ENCODE measurements around the gene SNX14.

SNX14 gene

GRCh38 chr6:85473748-85474147 is 119.9 kb downstream of the SNX14 start:
- DNase-seq (ENCODE audit: extremely low read depth, low read depth): no peak
- no peak overlapping the region for H3K4me3 ChIP-seq (replicated peaks; ENCODE audit: low read depth, low read length)
- TF ChIP-seq CTCF (IDR thresholded peaks at IDR 0.05; ENCODE audit: low read depth, low read length, missing control alignments): no peak

GRCh38 chr6:85472744-85473143 is 120.9 kb downstream of the SNX14 start:
- DNase-seq (ENCODE audit: extremely low read depth, low read depth): no peak
- TF ChIP-seq CTCF (IDR thresholded peaks at IDR 0.05; ENCODE audit: low read depth, low read length, missing control alignments): no peak
- no peak overlapping the region for H3K4me3 ChIP-seq (replicated peaks; ENCODE audit: low read depth, low read length)

- DNase-seq (ENCODE audit: extremely low read depth, low read depth): no peak
- no peak for TF ChIP-seq CTCF (IDR thresholded peaks at IDR 0.05; ENCODE audit: low read depth, low read length, missing control alignments)
- H3K4me3 ChIP-seq (replicated peaks; ENCODE audit: low read depth, low read length): no peak overlapping the region
Observed at GRCh38 chr6:85470023-85470410, 123.6 kb downstream of the SNX14 start.

GRCh38 chr6:85469276-85470022 is 124.2 kb downstream of the SNX14 start:
- no peak for DNase-seq (ENCODE audit: extremely low read depth, low read depth)
- no peak overlapping the region for H3K4me3 ChIP-seq (replicated peaks; ENCODE audit: low read depth, low read length)
- TF ChIP-seq CTCF (IDR thresholded peaks at IDR 0.05; ENCODE audit: low read depth, low read length, missing control alignments): no peak

- DNase-seq (ENCODE audit: extremely low read depth, low read depth): no peak
- no peak for TF ChIP-seq CTCF (IDR thresholded peaks at IDR 0.05; ENCODE audit: low read depth, low read length, missing control alignments)
- no peak overlapping the region for H3K4me3 ChIP-seq (replicated peaks; ENCODE audit: low read depth, low read length)
Observed at GRCh38 chr6:85468326-85468725, 125.3 kb downstream of the SNX14 start.

- H3K4me3 ChIP-seq (replicated peaks; ENCODE audit: low read depth, low read length): no peak overlapping the region
- DNase-seq (ENCODE audit: extremely low read depth, low read depth): no peak
- no peak for TF ChIP-seq CTCF (IDR thresholded peaks at IDR 0.05; ENCODE audit: low read depth, low read length, missing control alignments)
Observed at GRCh38 chr6:85465762-85466161, 127.9 kb downstream of the SNX14 start.

- TF ChIP-seq CTCF (IDR thresholded peaks at IDR 0.05; ENCODE audit: low read depth, low read length, missing control alignments): no peak
- H3K4me3 ChIP-seq (replicated peaks; ENCODE audit: low read depth, low read length): no peak overlapping the region; the same call in 1 of the 2 replicates
- peak; percentile 85 for DNase-seq (ENCODE audit: extremely low read depth, low read depth)
Observed at GRCh38 chr6:85464722-85465150, 128.9 kb downstream of the SNX14 start.

All from HFF-Myc (cell line).